A549 (cell line): ENCODE results near the gene IL23R. TPM values are rescaled to one million over a fixed set of nuclear protein-coding genes. Genes with fewer than 3 reads are reported as not detected.

ENCODE experiments used
- ATAC-seq, 2 experiments: fragments of 200-7000 bp in 1 of 2; fragments of >200 bp in 1 of 2; cut with Nextera tagmentation in 1 of 2; cut with Tn5 transposase in 1 of 2; 3 replicates each; pipeline versions ENCODE4 v1.8.0 to v1.9.1; 2018 to 2020; ENCODE audit warnings: mild to moderate bottlenecking in 1 of 2, moderate library complexity in 1 of 2
- CTCF ChIA-PET: fragments of 300-600 bp; sonication (Branson Sonifier 250); formaldehyde crosslinking; extraction: SDS; loops from one replicate; lab custom pipeline; 2021; ENCODE audit warnings: antibody characterized with exemption, inconsistent platforms; lab: Yijun Ruan, JAX
- POLR2A ChIA-PET: fragments of 350-600 bp; formaldehyde crosslinking; extraction: SDS; loops from one replicate; lab custom pipeline; 2021; ENCODE audit warnings: antibody characterized with exemption, inconsistent platforms; lab: Yijun Ruan, JAX
- DNase-seq, 2 experiments: peaks; one replicate each; pipeline versions ENCODE4 v3.0.0 to v3.0.0-alpha.2; 2011 to 2016; ENCODE audit warnings: low read depth in 1 of 2, low spot score in 1 of 2
- FAIRE-seq: peaks from 2 replicates; lab custom pipeline; 2011; peaks lifted over from hg19 to GRCh38; lab: Jason Lieb, UNC
- H3K27ac ChIP-seq, 2 experiments: fragments of >200 bp; sonication (Bioruptor Twin); formaldehyde crosslinking; 3 replicates each; pipeline ENCODE4 v1.5.1; 2016 to 2017
- H3K4me1 ChIP-seq: fragments of >200 bp; sonication (Bioruptor Twin); formaldehyde crosslinking; 3 replicates; pipeline ENCODE4 v1.6.1; 2016
- H3K4me2 ChIP-seq: fragments of >200 bp; sonication (Bioruptor Twin); formaldehyde crosslinking; 3 replicates; pipeline ENCODE4 v1.6.1; 2016
- H3K4me3 ChIP-seq: fragments of >200 bp; sonication (Bioruptor Twin); formaldehyde crosslinking; 3 replicates; pipeline ENCODE4 v1.5.1; 2016
- H3K9me3 ChIP-seq: fragments of >200 bp; sonication (Bioruptor Twin); formaldehyde crosslinking; 3 replicates; pipeline ENCODE4 v1.6.1; 2016
- BHLHE40 ChIP-seq: IDR thresholded peaks from 2 replicates; pipeline ENCODE4 v1.6.1; 2012; ENCODE audit warnings: low read depth, low read length, inconsistent platforms
- CEBPB ChIP-seq, 2 experiments: fragments of >200 bp in 1 of 2; sonication (Bioruptor Twin) in 1 of 2; formaldehyde crosslinking in 1 of 2; IDR thresholded peaks; 2 replicates each; pipeline ENCODE4 v1.6.1; 2012 to 2016
- FOSB ChIP-seq: fragments of 250-450 bp; sonication (Bioruptor Pico); IDR thresholded peaks from 2 replicates; pipeline ENCODE4 v1.5.0; 2020; ENCODE audit warnings: mild to moderate bottlenecking, moderate library complexity
- FOSL2 ChIP-seq, 2 experiments: fragments of 450-650 bp in 1 of 2; fragments of >200 bp in 1 of 2; sonication (Bioruptor Twin) in 1 of 2; formaldehyde crosslinking; IDR thresholded peaks; 2 replicates each; pipeline versions ENCODE4 v1.5.0 to v1.6.1; 2016 to 2020; ENCODE audit warnings: mild to moderate bottlenecking in 1 of 2, moderate library complexity in 1 of 2
- HOXA7 ChIP-seq: fragments of 250-450 bp; sonication (Bioruptor Pico); IDR thresholded peaks from 2 replicates; pipeline ENCODE4 v1.5.0; 2020; ENCODE audit warnings: mild to moderate bottlenecking, moderate library complexity
- HOXB13 ChIP-seq: fragments of 250-450 bp; sonication (Bioruptor Pico); IDR thresholded peaks from 2 replicates; pipeline ENCODE4 v1.5.0; 2020; ENCODE audit warnings: low read depth, mild to moderate bottlenecking, moderate library complexity
- HOXB5 ChIP-seq: fragments of 250-450 bp; sonication (Bioruptor Pico); IDR thresholded peaks from 2 replicates; pipeline ENCODE4 v1.5.0; 2020; ENCODE audit warnings: mild to moderate bottlenecking, moderate library complexity
- JUN ChIP-seq, 2 experiments: fragments of >200 bp; sonication (Bioruptor Twin); formaldehyde crosslinking; IDR thresholded peaks; 2 replicates in 1 of 2; 3 replicates in 1 of 2; pipeline ENCODE4 v1.6.1; 2016 to 2017
- JUNB ChIP-seq: fragments of >200 bp; sonication (Bioruptor Twin); formaldehyde crosslinking; IDR thresholded peaks from 2 replicates; pipeline ENCODE4 v1.6.1; 2016
- KDM5A ChIP-seq: fragments of 200-600 bp; sonication (generic); IDR thresholded peaks from 2 replicates; pipeline ENCODE4 v1.6.1; 2016; ENCODE audit warnings: antibody characterized with exemption, mild to moderate bottlenecking
- MAFK ChIP-seq: fragments of 450-650 bp; IDR thresholded peaks from 2 replicates; pipeline ENCODE4 v1.6.1; 2014; ENCODE audit not compliant: partially characterized antibody
- MYC ChIP-seq: IDR thresholded peaks from 2 replicates; pipeline ENCODE4 v1.6.1; 2012; ENCODE audit warnings: mild to moderate bottlenecking, inconsistent platforms, low read length, improper control_type of control experiment, borderline replicate concordance
- NFE2L2 ChIP-seq: fragments of 150-350 bp; conservative IDR thresholded peaks from 2 replicates; pipeline ENCODE4 v1.6.1; 2014; ENCODE audit warnings: low read length
- NPAS2 ChIP-seq: fragments of 250-450 bp; sonication (Bioruptor Pico); IDR thresholded peaks from 2 replicates; pipeline ENCODE4 v1.8.0; 2022; ENCODE audit warnings: mild to moderate bottlenecking, moderate library complexity, borderline replicate concordance
- NR3C1 ChIP-seq: fragments of >200 bp; sonication (Bioruptor Twin); formaldehyde crosslinking; IDR thresholded peaks from 3 replicates; pipeline ENCODE4 v1.6.1; 2017
- POLR2AphosphoS2 ChIP-seq: conservative IDR thresholded peaks from 2 replicates; pipeline ENCODE4 v1.6.1; 2012; ENCODE audit warnings: low read length, improper control_type of control experiment, inconsistent platforms
- RAD21 ChIP-seq, 2 experiments: fragments of >200 bp in 1 of 2; sonication (Bioruptor Twin) in 1 of 2; formaldehyde crosslinking in 1 of 2; IDR thresholded peaks in 1 of 2; conservative IDR thresholded peaks in 1 of 2; 2 replicates in 1 of 2; 3 replicates in 1 of 2; pipeline ENCODE4 v1.6.1; 2012 to 2018; ENCODE audit warnings: inconsistent platforms in 1 of 2
- RCOR1 ChIP-seq: fragments of 150-350 bp; IDR thresholded peaks from 2 replicates; pipeline ENCODE4 v1.6.1; 2014; ENCODE audit warnings: antibody characterized with exemption, low read length, low read depth
- RFX5 ChIP-seq: fragments of 450-650 bp; IDR thresholded peaks from 2 replicates; pipeline ENCODE4 v1.7.1; 2014; ENCODE audit warnings: antibody characterized with exemption, mild to moderate bottlenecking, moderate library complexity
- RNF2 ChIP-seq: fragments of 200-600 bp; sonication (generic); IDR thresholded peaks from 2 replicates; pipeline ENCODE4 v1.6.1; 2016; ENCODE audit warnings: low read depth, mild to moderate bottlenecking, antibody characterized with exemption, moderate library complexity, borderline replicate concordance
- TFCP2L1 ChIP-seq: fragments of 250-450 bp; sonication (Bioruptor Pico); IDR thresholded peaks from 2 replicates; pipeline ENCODE4 v1.5.0; 2021; ENCODE audit warnings: mild to moderate bottlenecking
- ZSCAN20 ChIP-seq: fragments of 250-450 bp; sonication (Bioruptor Pico); IDR thresholded peaks from 2 replicates; pipeline ENCODE4 v1.8.0; 2022; ENCODE audit warnings: mild to moderate bottlenecking, moderate library complexity
- WGBS: methylation state at CpG from one replicate; pipeline ENCODE4 v1.1.6; 2017; ENCODE audit errors: missing lambda C conversion rate; 5-methylcytosine and 5-hydroxymethylcytosine counted together
- polyA plus RNA-seq, 4 experiments: library from polyadenylated mRNA; depleted of rRNA in 3 of 4; stranded (reverse); fragments of >200 nt; fragmentation: RNase III in 1 of 4; extraction: RNeasy Plus Mini Kit Qiagen cat#74134 plus additional on column Dnase treatment in 1 of 4; gene quantifications; 2 replicates in 3 of 4; 3 replicates in 1 of 4; pipeline ENCODE4 v1.2.3, GENCODE V29; 2011 to 2017
- TF ChIP-seq, protein P1 (sequence below): fragments of 200-600 bp; sonication (generic); IDR thresholded peaks from 2 replicates; pipeline ENCODE4 v1.6.1; 2016; ENCODE audit warnings: antibody characterized with exemption, mild to moderate bottlenecking, moderate library complexity
- TF ChIP-seq, protein P2 (sequence below): IDR thresholded peaks from 2 replicates; pipeline ENCODE4 v1.6.1; 2012; ENCODE audit warnings: low read depth, borderline replicate concordance
- TF ChIP-seq, protein P3 (sequence below): IDR thresholded peaks from 2 replicates; pipeline ENCODE4 v1.6.1; 2012
- TF ChIP-seq, protein P4 (sequence below): fragments of 250-450 bp; sonication (Bioruptor Pico); IDR thresholded peaks from 2 replicates; pipeline ENCODE4 v1.5.0; 2021; ENCODE audit warnings: mild to moderate bottlenecking, moderate library complexity, borderline replicate concordance

The IL23R gene
- polyA plus RNA-seq, 2 of the 4 experiments (the other 2 are of a cell fraction) = not detected

DNA sequence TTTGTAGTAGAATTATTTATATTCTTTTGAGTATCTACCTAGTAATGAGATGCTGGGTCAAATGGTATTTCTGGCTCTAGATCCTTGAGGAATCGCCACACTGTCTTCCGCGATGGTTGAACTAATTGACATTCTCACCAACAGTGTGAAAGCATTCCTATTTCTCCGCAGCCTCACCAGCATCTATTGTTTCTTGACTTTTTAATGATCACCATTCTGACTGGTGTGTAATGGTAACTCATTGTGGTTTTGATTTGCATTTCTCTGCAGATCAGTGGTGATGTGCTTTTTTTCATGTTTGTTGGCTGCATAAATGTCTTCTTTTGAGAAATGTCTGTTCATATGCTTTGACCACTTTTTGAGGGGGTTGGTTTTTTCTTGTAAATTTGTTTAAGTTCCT, 15.3 kb upstream of the IL23R start (continued):
- TF ChIP-seq, protein P1, sequence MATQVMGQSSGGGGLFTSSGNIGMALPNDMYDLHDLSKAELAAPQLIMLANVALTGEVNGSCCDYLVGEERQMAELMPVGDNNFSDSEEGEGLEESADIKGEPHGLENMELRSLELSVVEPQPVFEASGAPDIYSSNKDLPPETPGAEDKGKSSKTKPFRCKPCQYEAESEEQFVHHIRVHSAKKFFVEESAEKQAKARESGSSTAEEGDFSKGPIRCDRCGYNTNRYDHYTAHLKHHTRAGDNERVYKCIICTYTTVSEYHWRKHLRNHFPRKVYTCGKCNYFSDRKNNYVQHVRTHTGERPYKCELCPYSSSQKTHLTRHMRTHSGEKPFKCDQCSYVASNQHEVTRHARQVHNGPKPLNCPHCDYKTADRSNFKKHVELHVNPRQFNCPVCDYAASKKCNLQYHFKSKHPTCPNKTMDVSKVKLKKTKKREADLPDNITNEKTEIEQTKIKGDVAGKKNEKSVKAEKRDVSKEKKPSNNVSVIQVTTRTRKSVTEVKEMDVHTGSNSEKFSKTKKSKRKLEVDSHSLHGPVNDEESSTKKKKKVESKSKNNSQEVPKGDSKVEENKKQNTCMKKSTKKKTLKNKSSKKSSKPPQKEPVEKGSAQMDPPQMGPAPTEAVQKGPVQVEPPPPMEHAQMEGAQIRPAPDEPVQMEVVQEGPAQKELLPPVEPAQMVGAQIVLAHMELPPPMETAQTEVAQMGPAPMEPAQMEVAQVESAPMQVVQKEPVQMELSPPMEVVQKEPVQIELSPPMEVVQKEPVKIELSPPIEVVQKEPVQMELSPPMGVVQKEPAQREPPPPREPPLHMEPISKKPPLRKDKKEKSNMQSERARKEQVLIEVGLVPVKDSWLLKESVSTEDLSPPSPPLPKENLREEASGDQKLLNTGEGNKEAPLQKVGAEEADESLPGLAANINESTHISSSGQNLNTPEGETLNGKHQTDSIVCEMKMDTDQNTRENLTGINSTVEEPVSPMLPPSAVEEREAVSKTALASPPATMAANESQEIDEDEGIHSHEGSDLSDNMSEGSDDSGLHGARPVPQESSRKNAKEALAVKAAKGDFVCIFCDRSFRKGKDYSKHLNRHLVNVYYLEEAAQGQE = no peak
- TF ChIP-seq FOSB (CRISPR knock-in tag) (no peak), KDM5A (no peak), CEBPB (IDR thresholded peaks at IDR 0.05) (no peak), HOXB5 (no peak)

DNA sequence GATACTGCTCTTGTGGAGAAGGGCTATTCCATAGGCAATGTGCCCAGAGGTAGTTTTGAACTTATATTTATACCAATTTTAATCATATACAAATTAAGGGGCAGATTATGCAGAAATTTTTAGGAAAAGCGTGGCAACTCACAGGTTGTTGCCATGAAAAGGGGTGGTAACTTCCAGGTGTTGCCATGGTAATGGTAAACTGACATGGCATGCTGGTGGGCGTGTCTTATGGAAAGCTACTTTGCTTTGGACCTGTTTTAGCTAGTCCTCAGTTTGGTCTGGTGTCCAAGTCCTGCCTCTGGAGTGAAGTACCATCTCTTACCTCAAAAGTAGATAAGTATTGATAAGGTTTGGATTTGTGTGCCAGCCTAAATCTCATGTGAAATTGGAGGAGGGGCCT, 7.9 kb upstream of the IL23R start:
- TF ChIP-seq POLR2AphosphoS2 = no peak
- no peak overlapping the region for H3K4me3 ChIP-seq
- ChIA-PET POLR2A (no interaction called here), CTCF (interaction anchor here (2.1 kb wide), 1 partner anchor 10 kb away, joined by 8 read pairs; no protein-coding TSS in a partner anchor)
- H3K27ac ChIP-seq = no peak overlapping the region
- WGBS = 7% methylated on average over 2 of the region's 2 CpGs
- no peaks in the 10 kb centered on the region for H3K9me3 ChIP-seq
- no peak overlapping the region for H3K4me2 ChIP-seq
- ATAC-seq (no peak), FAIRE-seq (no peak), DNase-seq (no peak)
- peaks cover 4% of the 10 kb centered on the region; the same call in 1 of the 3 replicates for H3K4me1 ChIP-seq

DNA sequence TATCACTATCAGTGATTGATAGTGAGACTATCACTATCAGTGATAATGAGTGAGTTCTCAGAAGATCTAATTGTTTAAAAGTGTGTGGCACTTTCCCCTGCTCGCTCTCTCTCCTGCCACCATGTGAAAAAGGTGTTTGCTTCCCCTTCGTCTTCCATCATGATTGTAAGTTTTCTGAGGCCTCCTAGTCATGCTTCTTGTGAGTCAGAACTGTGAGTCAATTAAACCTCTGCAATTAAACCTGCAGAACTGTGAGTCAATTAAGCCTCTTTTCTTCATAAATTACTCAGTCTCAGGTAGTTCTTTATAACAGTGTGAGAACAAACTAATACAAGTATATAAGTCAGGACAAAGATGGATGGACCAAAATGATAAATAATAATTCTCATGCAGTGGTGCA, 7.0 kb upstream of the IL23R start:
- 43% methylated on average over 2 of the region's 2 CpGs for WGBS
- H3K4me1 ChIP-seq = peaks cover 4% of the 10 kb centered on the region; the same call in 1 of the 3 replicates
- DNase-seq = no peak
- H3K4me3 ChIP-seq = no peak overlapping the region
- H3K9me3 ChIP-seq = no peaks in the 10 kb centered on the region
- H3K4me2 ChIP-seq = no peak overlapping the region
- FAIRE-seq = no peak
- ATAC-seq = no peak
- no peak overlapping the region for H3K27ac ChIP-seq
- POLR2A ChIA-PET = no interaction called here
- no peak for TF ChIP-seq HOXB5
- TF ChIP-seq, protein P2, sequence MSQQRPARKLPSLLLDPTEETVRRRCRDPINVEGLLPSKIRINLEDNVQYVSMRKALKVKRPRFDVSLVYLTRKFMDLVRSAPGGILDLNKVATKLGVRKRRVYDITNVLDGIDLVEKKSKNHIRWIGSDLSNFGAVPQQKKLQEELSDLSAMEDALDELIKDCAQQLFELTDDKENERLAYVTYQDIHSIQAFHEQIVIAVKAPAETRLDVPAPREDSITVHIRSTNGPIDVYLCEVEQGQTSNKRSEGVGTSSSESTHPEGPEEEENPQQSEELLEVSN = no peak
- TF ChIP-seq, protein P3, sequence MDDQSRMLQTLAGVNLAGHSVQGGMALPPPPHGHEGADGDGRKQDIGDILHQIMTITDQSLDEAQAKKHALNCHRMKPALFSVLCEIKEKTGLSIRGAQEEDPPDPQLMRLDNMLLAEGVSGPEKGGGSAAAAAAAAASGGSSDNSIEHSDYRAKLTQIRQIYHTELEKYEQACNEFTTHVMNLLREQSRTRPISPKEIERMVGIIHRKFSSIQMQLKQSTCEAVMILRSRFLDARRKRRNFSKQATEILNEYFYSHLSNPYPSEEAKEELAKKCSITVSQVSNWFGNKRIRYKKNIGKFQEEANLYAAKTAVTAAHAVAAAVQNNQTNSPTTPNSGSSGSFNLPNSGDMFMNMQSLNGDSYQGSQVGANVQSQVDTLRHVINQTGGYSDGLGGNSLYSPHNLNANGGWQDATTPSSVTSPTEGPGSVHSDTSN = no peak
- TF ChIP-seq ZSCAN20 (CRISPR knock-in tag) = no peak
- no peak for TF ChIP-seq HOXA7 (CRISPR knock-in tag)
- TF ChIP-seq NPAS2 (CRISPR knock-in tag) = no peak
- TF ChIP-seq BHLHE40 = no peak
- no peak for TF ChIP-seq RFX5
- TF ChIP-seq, all 56 proteins: peak for 0
- CTCF ChIA-PET = interaction anchor here (3.5 kb wide), 1 partner anchor 10 kb away, joined by 14 read pairs; no protein-coding TSS in a partner anchor

DNA sequence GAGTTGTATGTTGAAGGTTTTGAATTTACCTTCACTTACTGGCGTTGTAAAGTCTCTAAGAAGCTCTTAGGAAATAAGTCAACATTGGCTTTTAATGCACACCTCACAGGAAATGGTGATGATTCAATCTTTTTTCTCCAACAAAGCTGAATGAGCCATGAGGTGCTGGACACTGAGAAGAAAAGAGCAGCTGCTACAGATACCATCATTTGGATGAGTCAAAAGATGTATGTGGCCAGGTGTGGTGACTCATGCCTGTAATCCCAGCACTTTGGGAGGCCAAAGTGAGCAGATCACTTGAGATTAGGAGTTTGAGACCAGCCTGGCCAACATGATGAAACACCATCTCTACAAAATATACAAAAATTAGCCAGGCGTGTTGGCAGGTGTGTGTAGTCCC, 3.3 kb upstream of the IL23R start:
- H3K4me2 ChIP-seq = no peak overlapping the region
- DNase-seq (peak in 1 of 2 experiments; percentile 37), ATAC-seq (0 out of 6 replicates have a peak, but pooled peaks of 1 of the 2 experiments have one; percentile 34), FAIRE-seq (no peak)
- H3K4me3 ChIP-seq = no peak overlapping the region
- H3K9me3 ChIP-seq = no peaks in the 10 kb centered on the region
- H3K4me1 ChIP-seq = peaks cover 4% of the 10 kb centered on the region; the same call in 1 of the 3 replicates
- CTCF ChIA-PET = interaction anchor here (1.3 to 2.6 kb wide), 2 partner anchors 14 to 167 kb away, joined by 3 to 7 read pairs; no protein-coding TSS in a partner anchor
- H3K27ac ChIP-seq = no peak overlapping the region
- TF ChIP-seq NR3C1 (no peak), MYC (no peak), RAD21 (conservative IDR thresholded peaks at IDR 0.05 in 1 of 2, IDR thresholded peaks at IDR 0.05 in 1 of 2) (no peak), MAFK (no peak), RNF2 (no peak), JUNB (peak; percentile 58), TFCP2L1 (no peak), HOXB13 (no peak), RCOR1 (no peak), NFE2L2 (no peak), CEBPB (IDR thresholded peaks at IDR 0.05) (0 out of 4 replicates have a peak, but pooled peaks of 1 of the 2 experiments have one; percentile 5), JUN (IDR thresholded peaks at IDR 0.05) (no peak), FOSL2 (IDR thresholded peaks at IDR 0.05) (peak; percentile 51; the same call in 1 of the 2 replicates), FOSL2 (CRISPR knock-in tag; IDR thresholded peaks at IDR 0.05) (peak; percentile 50)
- TF ChIP-seq, protein P4, sequence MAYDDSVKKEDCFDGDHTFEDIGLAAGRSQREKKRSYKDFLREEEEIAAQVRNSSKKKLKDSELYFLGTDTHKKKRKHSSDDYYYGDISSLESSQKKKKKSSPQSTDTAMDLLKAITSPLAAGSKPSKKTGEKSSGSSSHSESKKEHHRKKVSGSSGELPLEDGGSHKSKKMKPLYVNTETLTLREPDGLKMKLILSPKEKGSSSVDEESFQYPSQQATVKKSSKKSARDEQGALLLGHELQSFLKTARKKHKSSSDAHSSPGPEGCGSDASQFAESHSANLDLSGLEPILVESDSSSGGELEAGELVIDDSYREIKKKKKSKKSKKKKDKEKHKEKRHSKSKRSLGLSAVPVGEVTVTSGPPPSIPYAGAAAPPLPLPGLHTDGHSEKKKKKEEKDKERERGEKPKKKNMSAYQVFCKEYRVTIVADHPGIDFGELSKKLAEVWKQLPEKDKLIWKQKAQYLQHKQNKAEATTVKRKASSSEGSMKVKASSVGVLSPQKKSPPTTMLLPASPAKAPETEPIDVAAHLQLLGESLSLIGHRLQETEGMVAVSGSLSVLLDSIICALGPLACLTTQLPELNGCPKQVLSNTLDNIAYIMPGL (CRISPR knock-in tag) = no peak
- 44% methylated on average over 2 of the region's 2 CpGs for WGBS
- POLR2A ChIA-PET = interaction anchor here (0.5 to 1.1 kb wide), 2 partner anchors 103 to 365 kb away, joined by 3 read pairs; no protein-coding TSS in a partner anchor
